Measurements from ENCODE around the gene AGAP1.
A peak's percentile ranks its signal among the peaks of the same experiment; 100 is the strongest.

AGAP1 gene

DNA sequence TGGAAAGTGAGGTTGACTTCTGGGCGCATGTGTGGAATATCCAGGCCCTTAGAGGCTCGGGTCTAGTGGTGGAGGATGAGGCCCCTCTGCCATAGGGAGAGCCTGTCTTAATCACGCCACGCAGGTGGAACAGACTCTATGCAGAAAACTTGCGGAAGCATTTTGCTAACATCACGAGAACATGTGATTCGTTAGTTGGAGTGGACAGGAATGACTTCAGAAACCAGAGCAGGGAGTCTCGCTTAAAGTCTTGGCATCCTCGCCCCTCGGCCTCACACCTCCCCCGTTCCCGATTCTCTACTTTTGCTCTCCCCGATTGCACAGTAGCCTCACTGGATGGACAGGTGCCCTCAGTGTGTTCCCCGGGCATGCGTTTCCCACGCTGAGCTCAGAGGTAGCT is 340.9 kb downstream of the AGAP1 start:
- no peak for DNase-seq

GRCh38 chr2:235835810-235836209 is 342.0 kb downstream of the AGAP1 start:
- DNase-seq = no peak

DNA sequence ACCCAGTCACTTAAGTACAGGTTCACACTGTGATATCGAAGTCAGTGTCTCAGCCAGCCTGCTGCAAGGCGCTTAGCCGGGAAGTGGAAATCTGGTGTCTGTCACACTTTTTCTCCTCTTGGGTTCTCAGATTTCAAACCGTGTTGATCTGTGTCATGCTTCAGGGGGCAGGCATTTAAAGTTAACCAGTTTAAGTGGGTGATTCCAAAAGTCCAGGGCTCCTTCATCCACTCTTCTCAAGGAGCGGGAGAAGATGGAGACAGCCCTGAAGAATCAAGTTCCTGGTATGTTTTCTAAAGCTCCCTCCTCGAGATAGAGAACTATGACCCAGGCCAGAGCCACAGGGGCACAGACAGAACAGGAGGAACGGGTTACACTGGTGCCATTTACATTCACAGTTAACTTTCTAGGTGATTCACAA is 342.7 kb downstream of the AGAP1 start:
- no peak for DNase-seq

DNA sequence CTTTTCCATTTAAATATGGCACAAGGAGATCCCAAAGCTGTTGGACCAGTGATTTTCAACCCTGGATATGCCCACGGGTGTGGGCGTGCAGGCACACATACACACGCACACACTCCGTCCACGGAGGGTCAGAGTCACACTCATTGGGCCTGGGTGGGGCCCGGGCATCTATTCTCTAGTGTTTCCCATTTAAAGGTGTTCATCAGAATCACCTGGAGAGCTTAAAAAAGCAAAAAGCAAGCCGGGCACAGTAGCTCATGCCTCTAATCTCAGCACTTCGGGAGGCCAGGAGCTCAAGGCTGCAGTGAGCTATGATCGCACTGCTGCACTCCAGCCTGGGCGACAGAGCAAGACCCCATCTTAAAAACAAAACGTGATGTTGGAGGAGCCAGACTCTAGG is 345.4 kb downstream of the AGAP1 start:
- no peak for DNase-seq

- no peak for DNase-seq
Measured at GRCh38 chr2:235839974-235840373, 346.1 kb downstream of the AGAP1 start.

- DNase-seq = no peak
Measured at GRCh38 chr2:235841863-235842262, 348.0 kb downstream of the AGAP1 start.

DNA sequence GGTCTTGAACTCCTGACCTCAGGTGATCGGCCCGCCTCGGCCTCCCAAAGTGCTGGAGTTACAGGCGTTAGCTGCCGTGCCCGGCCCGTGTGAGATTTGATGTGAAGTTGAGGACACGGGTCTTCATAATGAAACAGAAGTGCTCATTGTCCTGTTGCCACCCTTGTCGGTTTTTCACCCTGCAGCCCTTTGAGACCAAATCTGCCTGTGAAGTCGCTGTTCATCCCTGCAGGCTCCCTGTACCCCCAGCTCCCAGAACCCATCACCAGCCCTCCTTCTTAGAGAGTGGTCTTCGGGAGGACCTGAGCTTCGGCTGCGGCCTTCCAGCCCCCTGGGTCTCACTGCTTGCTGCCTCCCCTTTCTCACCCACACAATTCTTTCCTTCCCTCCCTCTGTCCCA is 349.1 kb downstream of the AGAP1 start:
- no peak for DNase-seq

DNA sequence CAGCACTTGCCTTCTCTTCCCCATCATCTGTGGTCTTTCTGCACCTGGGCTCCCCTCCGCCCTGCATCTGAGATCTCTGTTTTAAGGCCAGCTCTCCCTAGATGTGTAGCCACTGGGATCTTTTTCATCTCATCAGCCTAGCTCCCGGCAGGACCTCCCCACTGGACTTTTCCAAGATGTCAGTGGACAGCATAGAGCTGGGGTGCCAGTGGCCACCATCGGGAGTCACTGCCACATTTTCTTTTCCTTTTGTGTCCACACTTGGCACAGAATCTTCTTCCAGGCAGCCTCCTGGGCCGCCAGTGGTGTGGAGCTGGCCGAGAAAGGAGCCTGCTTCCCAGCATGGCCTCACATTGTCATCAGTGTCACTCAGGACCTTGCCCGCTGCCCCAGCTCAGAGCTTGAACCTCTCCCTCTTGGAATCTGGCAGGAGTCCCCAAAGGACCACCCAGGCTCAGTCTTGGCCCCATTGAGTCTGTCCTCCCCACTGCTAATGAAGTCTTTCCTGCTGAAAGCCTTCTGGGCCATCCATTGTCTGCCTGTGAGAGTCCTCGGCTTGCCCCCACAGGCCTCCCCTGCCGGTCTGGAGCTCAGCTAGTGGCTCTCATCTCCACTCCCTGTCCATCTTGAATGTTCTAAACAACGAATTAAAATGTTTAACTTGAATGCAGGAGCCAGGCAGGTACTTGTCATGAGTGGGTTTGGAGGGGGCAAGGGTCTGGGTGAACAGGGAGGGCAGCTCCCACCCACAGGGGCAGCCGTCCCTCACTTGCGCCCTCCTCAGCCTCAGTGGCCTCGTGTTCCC is 349.9 kb downstream of the AGAP1 start:
- DNase-seq = peak in 10 of 51 donors; percentile 23 to 72 (median 42)

GRCh38 chr2:235844561-235844960 is 350.7 kb downstream of the AGAP1 start:
- DNase-seq = no peak

- no peak for DNase-seq
Measured at GRCh38 chr2:235845245-235845644, 351.4 kb downstream of the AGAP1 start.

- no peak for DNase-seq
Measured at GRCh38 chr2:235847576-235847975, 353.7 kb downstream of the AGAP1 start.

DNA sequence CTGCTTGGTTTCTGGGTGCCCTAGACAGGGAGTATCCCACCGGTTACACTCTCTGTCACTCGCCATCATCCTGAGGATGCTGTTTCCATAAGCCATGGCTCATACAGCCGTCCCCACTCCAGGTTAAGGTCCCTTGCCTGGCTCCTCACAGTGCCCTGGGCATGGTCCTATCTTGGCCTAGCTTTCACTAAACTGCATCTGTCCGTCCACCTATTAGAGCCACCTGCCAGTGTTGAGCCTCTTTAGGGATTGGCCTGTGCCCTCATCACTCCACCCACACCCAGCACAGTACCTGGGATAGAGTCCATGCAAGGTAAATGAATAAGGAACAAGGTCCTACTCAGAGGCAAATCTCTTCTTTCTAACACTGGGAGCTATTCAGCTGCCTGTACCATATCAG is 354.2 kb downstream of the AGAP1 start:
- DNase-seq = no peak

DNA sequence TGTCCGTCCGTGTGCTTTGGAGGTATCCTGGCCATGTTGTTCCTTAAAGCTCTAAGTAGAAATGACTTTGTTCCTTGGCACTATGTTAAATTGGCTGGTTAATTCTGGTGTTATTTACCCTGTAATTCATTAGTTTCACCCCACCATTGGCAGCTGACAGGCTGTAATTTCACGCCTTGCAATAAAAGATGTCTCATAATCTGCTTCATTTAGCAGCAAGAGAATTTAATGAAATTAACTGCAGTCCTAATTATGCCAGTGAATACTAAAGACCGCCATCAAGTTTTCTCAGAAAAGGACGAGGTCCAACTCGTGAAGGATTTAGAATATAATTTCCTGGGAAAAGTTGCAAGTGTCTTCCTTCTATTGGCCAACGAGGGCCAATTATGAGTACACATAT is 355.1 kb downstream of the AGAP1 start:
- no peak for DNase-seq

DNA sequence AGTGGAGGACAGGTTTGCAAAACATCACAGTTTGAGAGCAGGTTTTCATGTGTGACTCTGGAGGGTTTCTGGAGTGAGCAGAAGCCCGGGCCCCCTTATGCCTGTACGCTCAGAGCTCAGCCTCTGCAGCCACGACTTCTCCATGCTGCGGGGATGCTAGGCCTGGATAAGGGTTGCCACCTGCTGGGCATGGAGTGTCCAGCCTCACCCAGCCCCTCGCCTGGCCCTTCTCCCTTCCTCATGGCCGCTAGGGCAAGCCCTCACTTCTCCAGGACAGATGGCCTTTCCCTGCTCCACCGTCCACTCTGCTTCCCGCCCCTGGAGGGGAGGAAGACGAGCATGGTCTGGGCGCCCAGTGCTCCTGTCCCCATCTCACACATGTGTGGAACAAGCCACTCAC is 355.6 kb downstream of the AGAP1 start:
- no peak for DNase-seq

- no peak for DNase-seq
Measured at GRCh38 chr2:235850289-235850688, 356.4 kb downstream of the AGAP1 start.

- no peak for DNase-seq
Measured at GRCh38 chr2:235850771-235851551, 357.1 kb downstream of the AGAP1 start.

- peak in 8 of 51 donors; percentile 17 to 40 (median 28) for DNase-seq
Measured at GRCh38 chr2:235851828-235852525, 358.1 kb downstream of the AGAP1 start.

- no peak for DNase-seq
Measured at GRCh38 chr2:235852526-235852920, 358.7 kb downstream of the AGAP1 start.

DNA sequence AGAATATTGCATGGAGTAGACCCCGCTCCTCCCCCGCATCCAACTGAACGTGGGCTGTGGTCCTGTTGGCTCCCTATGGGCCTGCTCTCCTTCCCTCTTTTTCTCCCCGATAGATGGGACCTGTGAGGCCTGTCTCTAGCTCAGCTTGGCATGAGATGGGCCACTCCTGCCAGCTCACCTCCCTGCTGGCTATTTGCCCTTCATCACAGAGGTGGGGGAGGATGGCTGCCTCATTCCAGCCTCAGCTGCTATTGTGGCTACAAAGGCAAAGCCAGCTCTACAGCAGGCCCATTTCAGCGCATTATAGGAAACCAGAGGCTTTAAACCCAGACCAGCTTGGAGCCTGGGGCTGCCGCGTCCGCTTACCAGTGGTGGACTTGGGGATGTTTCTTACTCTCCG is 360.4 kb downstream of the AGAP1 start:
- no peak for DNase-seq

DNA sequence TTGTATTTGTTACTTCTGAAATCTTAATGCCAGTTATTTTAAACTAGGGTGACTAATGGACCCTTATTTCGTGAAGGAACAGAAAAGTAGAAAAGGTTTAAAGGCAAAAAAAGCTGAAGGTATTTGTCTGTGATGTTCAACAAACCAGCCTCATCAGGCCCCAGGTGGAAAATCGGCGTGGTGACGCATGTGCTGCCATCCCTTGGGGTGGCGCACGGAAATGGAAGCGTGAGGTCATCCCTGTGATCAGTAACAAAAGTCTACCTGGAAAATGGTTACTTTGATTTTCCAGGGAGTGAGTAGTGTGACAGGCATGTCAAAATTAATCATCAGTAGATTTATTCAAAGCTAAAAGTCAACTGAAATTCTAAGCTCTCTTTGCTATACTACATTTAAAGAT is 361.2 kb downstream of the AGAP1 start:
- no peak for DNase-seq

DNA sequence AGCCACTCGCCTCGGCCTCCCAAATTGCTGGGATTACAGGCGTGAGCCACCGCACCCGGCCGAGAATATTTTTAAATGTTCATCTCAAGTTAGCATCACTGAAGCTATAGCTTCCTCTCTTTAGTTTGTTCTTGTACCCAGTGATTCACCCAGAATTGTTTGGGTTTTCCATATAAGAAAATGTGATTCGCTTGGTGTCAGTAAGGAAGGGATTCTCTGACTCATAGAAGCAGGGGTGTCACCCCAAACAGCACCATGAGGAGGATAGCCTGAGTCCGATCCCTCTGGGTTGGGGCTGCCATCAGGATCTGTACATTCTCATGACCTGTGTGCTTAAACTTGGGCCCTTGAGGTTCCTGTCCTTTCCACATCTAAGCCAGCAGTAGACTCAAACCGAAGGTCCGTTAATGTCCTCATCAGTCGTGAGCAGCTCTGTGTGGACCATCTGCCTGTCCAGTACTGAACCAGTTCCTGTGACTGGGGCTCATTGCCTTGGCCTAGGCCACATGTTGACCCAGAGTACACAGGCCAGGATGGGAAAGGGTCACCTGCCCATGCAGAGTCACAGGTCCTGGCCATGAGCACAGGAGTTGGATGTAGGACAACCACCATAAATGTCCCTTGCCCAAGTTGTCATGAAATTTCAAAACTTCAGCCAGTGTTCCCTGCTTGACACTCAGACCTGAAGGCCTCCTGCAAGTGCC is 362.5 kb downstream of the AGAP1 start:
- no peak for DNase-seq

DNA sequence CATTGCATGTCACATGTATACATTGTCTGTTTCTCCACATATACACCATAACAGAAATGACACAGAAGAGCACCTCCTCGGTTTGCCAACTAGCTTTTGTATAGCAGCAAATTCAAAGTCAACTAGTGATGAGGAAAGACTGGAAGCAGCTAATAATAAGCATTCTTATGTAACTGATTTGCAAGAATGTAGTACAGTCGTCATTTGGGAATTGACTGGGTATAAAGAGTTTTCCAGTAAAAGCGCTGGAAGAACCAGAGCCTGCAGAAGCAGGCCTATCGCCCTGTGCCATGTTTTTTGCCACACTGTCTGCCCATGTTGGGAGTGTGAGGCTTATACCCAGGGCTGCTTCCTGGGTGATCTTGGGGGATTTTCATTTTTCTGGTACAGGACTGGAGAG is 363.8 kb downstream of the AGAP1 start:
- DNase-seq = no peak

Measured in hypothalamus (tissue), 51 donors.